WTC11 (cell line): ENCODE data around the gene BICRA. TPM values are rescaled to one million over a fixed set of nuclear protein-coding genes. Genes with fewer than 3 reads are reported as not detected.

Experiments
- ATAC-seq: fragments of 200-7000 bp; cut with Tn5 transposase; 2 replicates; pipeline ENCODE4 v1.10.0; 2021; ENCODE audit warnings: mild to moderate bottlenecking, moderate library complexity
- CTCF ChIA-PET: fragments of 300-600 bp; sonication (Branson Sonifier 250); formaldehyde crosslinking; loops from one replicate; lab custom pipeline; 2021; ENCODE audit warnings: antibody characterized with exemption; lab: Charles Lee
- POLR2A ChIA-PET: fragments of 350-600 bp; sonication (Branson Sonifier 250); formaldehyde crosslinking; loops from one replicate; lab custom pipeline; 2021; ENCODE audit warnings: antibody characterized with exemption; lab: Charles Lee
- DNase-seq: peaks from one replicate; pipeline ENCODE4 v3.0.0; 2021; ENCODE audit warnings: low spot score
- H3K27ac Mint-ChIP-seq: 2 replicates; pipeline ENCODE4 v1.8.0; 2021; ENCODE audit warnings: mixed read lengths
- H3K27me3 Mint-ChIP-seq: 2 replicates; pipeline ENCODE4 v1.8.0; 2021; ENCODE audit warnings: low read depth, mild to moderate bottlenecking, moderate library complexity, mixed read lengths
- H3K36me3 Mint-ChIP-seq: 2 replicates; pipeline ENCODE4 v1.8.0; 2021; ENCODE audit warnings: mixed read lengths
- H3K4me1 Mint-ChIP-seq: 2 replicates; pipeline ENCODE4 v1.8.0; 2022; ENCODE audit warnings: mixed read lengths
- H3K4me3 Mint-ChIP-seq: 2 replicates; pipeline ENCODE4 v1.8.0; 2021; ENCODE audit warnings: mild to moderate bottlenecking, moderate library complexity, mixed read lengths
- H3K9me3 Mint-ChIP-seq: 2 replicates; pipeline ENCODE4 v1.8.0; 2021; ENCODE audit warnings: mixed read lengths
- ATF2 ChIP-seq: sonication (generic); formaldehyde crosslinking; IDR thresholded peaks from 2 replicates; pipeline ENCODE4 v1.8.1; 2022; ENCODE audit warnings: low read depth, missing genetic modification reagents, borderline replicate concordance
- CBFB ChIP-seq: sonication (generic); formaldehyde crosslinking; IDR thresholded peaks from 2 replicates; pipeline ENCODE4 v1.8.1; 2022; ENCODE audit warnings: mild to moderate bottlenecking, low read depth, missing genetic modification reagents
- CDX4 ChIP-seq: fragments of 250-450 bp; sonication (Bioruptor Pico); IDR thresholded peaks from 2 replicates; pipeline ENCODE4 v1.9.0; 2021; ENCODE audit warnings: moderate library complexity, mild to moderate bottlenecking, inconsistent platforms, borderline replicate concordance
- CTCF ChIP-seq: fragments of 200-600 bp; IDR thresholded peaks from 2 replicates; pipeline ENCODE4 v1.8.0; 2022; ENCODE audit warnings: antibody characterized with exemption
- ESRRA ChIP-seq: sonication (generic); formaldehyde crosslinking; IDR thresholded peaks from 2 replicates; pipeline ENCODE4 v1.8.1; 2022; ENCODE audit warnings: mild to moderate bottlenecking, missing genetic modification reagents, borderline replicate concordance
- GTF2I ChIP-seq: fragments of 250-450 bp; sonication (Bioruptor Pico); conservative IDR thresholded peaks from 2 replicates; pipeline ENCODE4 v1.4.0; 2021; ENCODE audit warnings: mild to moderate bottlenecking
- IRF2 ChIP-seq: sonication (generic); formaldehyde crosslinking; IDR thresholded peaks from 2 replicates; pipeline ENCODE4 v1.8.0; 2022; ENCODE audit warnings: low read depth, missing genetic modification reagents, borderline replicate concordance
- MLX ChIP-seq: sonication (generic); formaldehyde crosslinking; IDR thresholded peaks from 2 replicates; pipeline ENCODE4 v1.8.1; 2023; ENCODE audit warnings: mild to moderate bottlenecking, missing genetic modification reagents, moderate library complexity
- NFE2L1 ChIP-seq: sonication (generic); formaldehyde crosslinking; IDR thresholded peaks from 2 replicates; pipeline ENCODE4 v1.8.1; 2023; ENCODE audit warnings: missing genetic modification reagents
- PRDM15 ChIP-seq: sonication (generic); formaldehyde crosslinking; IDR thresholded peaks from 2 replicates; pipeline ENCODE4 v1.8.0; 2022; ENCODE audit warnings: missing genetic modification reagents
- PREB ChIP-seq: sonication (generic); formaldehyde crosslinking; IDR thresholded peaks from 2 replicates; pipeline ENCODE4 v1.8.1; 2022; ENCODE audit warnings: mild to moderate bottlenecking, missing genetic modification reagents, moderate library complexity, borderline replicate concordance
- RELA ChIP-seq: sonication (generic); formaldehyde crosslinking; IDR thresholded peaks from 2 replicates; pipeline ENCODE4 v1.8.1; 2022; ENCODE audit warnings: missing genetic modification reagents, mild to moderate bottlenecking, borderline replicate concordance
- SP1 ChIP-seq: sonication (generic); formaldehyde crosslinking; conservative IDR thresholded peaks from 2 replicates; pipeline ENCODE4 v1.8.1; 2022; ENCODE audit warnings: missing genetic modification reagents
- ZNF121 ChIP-seq: sonication (generic); formaldehyde crosslinking; IDR thresholded peaks from 2 replicates; pipeline ENCODE4 v1.8.0; 2023; ENCODE audit warnings: missing genetic modification reagents
- ZNF396 ChIP-seq: fragments of 250-450 bp; sonication (Bioruptor Pico); IDR thresholded peaks from 2 replicates; pipeline ENCODE4 v1.8.0; 2021; ENCODE audit warnings: mild to moderate bottlenecking, moderate library complexity, borderline replicate concordance
- ZNF425 ChIP-seq: fragments of 250-450 bp; sonication (Bioruptor Pico); conservative IDR thresholded peaks from 2 replicates; pipeline ENCODE4 v1.9.0; 2021; ENCODE audit warnings: mild to moderate bottlenecking
- total RNA-seq: library from RNA; stranded (reverse); gene quantifications from 3 replicates; pipeline ENCODE4 v1.2.3, GENCODE V29; 2021

The BICRA gene
- total RNA-seq, 1 experiment from 2014 or later = 30.3 TPM

GRCh38 chr19:47703301-47703700 lies 94.4 kb downstream of the BICRA start:
- ChIA-PET POLR2A (no interaction called here), CTCF (interaction anchor here (0.6 to 2.9 kb wide), 2 partner anchors 9 to 266 kb away, joined by 3 to 15 read pairs; partner anchors contain the start of gene EHD2)
- no peak overlapping the region for H3K27ac Mint-ChIP-seq
- DNase-seq (no peak), ATAC-seq (no peak)
- no peak for TF ChIP-seq ZNF425
- no peak for TF ChIP-seq CBFB (CRISPR knock-in tag)
- no peak for TF ChIP-seq GTF2I (CRISPR knock-in tag)
- no peak for TF ChIP-seq PRDM15 (CRISPR knock-in tag)
- no peak for TF ChIP-seq CTCF
- no peak for TF ChIP-seq NFE2L1 (CRISPR knock-in tag)
- no peak for TF ChIP-seq ESRRA (CRISPR knock-in tag)
- no peak for TF ChIP-seq SP1 (CRISPR knock-in tag)
- no peak for TF ChIP-seq ATF2
- TF ChIP-seq IRF2 (CRISPR knock-in tag) = no peak
- TF ChIP-seq CDX4 (CRISPR knock-in tag) = no peak
- TF ChIP-seq MLX (CRISPR knock-in tag) = no peak
- no peak for TF ChIP-seq ZNF121 (CRISPR knock-in tag)
- TF ChIP-seq ZNF396 (CRISPR knock-in tag) = no peak
- TF ChIP-seq PREB (CRISPR knock-in tag) = no peak
- no peak for TF ChIP-seq RELA (CRISPR knock-in tag)
- H3K4me3 Mint-ChIP-seq = no peak overlapping the region
- H3K36me3 Mint-ChIP-seq = peaks cover 6% of the 10 kb centered on the region
- H3K9me3 Mint-ChIP-seq = no peaks in the 10 kb centered on the region
- no peaks in the 10 kb centered on the region for H3K4me1 Mint-ChIP-seq
- H3K27me3 Mint-ChIP-seq = no peaks in the 10 kb centered on the region; the same call in 1 of the 2 replicates
